Measurements from ENCODE around the gene NR5A2. TPM values are rescaled to one million over a fixed set of nuclear protein-coding genes. Genes with fewer than 3 reads are reported as not detected.

Gene NR5A2
- total RNA-seq, 1 donor from 2014 or later: 0.98 TPM

- H3K27ac ChIP-seq: no peak overlapping the region
- no peaks in the 10 kb centered on the region for H3K9me3 ChIP-seq
- no peak for DNase-seq (ENCODE audit: extremely low spot score in 2 of 2)
- H3K36me3 ChIP-seq: no peaks in the 10 kb centered on the region
- H3K27me3 ChIP-seq: no peaks in the 10 kb centered on the region
- no peak overlapping the region for H3K4me3 ChIP-seq
- intact Hi-C loops (cut with DNase I): no loop called here
- TF ChIP-seq POLR2AphosphoS5 (IDR thresholded peaks at IDR 0.05; ENCODE audit: insufficient read depth in 1 of 2, low read depth in 1 of 2): no peak
- TF ChIP-seq CTCF (IDR thresholded peaks at IDR 0.05): no peak
- TF ChIP-seq POLR2A (IDR thresholded peaks at IDR 0.05): no peak
- H3K4me1 ChIP-seq: no peaks in the 10 kb centered on the region
Observed at GRCh38 chr1:200134116-200134515, 106.6 kb downstream of the NR5A2 start.

GRCh38 chr1:200136384-200136783 is 108.9 kb downstream of the NR5A2 start:
- intact Hi-C loops (cut with DNase I): no loop called here
- Histone ChIP-seq H3K27me3 (no peaks in the 10 kb centered on the region), H3K36me3 (no peaks in the 10 kb centered on the region), H3K9me3 (no peaks in the 10 kb centered on the region), H3K4me1 (no peaks in the 10 kb centered on the region), H3K27ac (no peak overlapping the region), H3K4me3 (no peak overlapping the region)
- DNase-seq (ENCODE audit: extremely low spot score in 2 of 2): no peak
- TF ChIP-seq POLR2A (IDR thresholded peaks at IDR 0.05): no peak
- no peak for TF ChIP-seq POLR2AphosphoS5 (IDR thresholded peaks at IDR 0.05; ENCODE audit: insufficient read depth in 1 of 2, low read depth in 1 of 2)
- TF ChIP-seq CTCF (IDR thresholded peaks at IDR 0.05): no peak

- TF ChIP-seq POLR2AphosphoS5 (IDR thresholded peaks at IDR 0.05; ENCODE audit: insufficient read depth in 1 of 2, low read depth in 1 of 2) (no peak), CTCF (IDR thresholded peaks at IDR 0.05) (peak in 1 of 3 experiments; percentile 10)
- Histone ChIP-seq H3K4me3 (no peak overlapping the region), H3K27ac (no peak overlapping the region), H3K36me3 (no peaks in the 10 kb centered on the region), H3K9me3 (no peaks in the 10 kb centered on the region), H3K4me1 (no peaks in the 10 kb centered on the region), H3K27me3 (no peaks in the 10 kb centered on the region)
- intact Hi-C loops (cut with DNase I): no loop called here
- DNase-seq (ENCODE audit: extremely low spot score in 2 of 2): no peak
Observed at GRCh38 chr1:200139661-200140250, 112.2 kb downstream of the NR5A2 start.

- Histone ChIP-seq H3K27me3 (no peaks in the 10 kb centered on the region), H3K36me3 (no peaks in the 10 kb centered on the region), H3K4me3 (no peak overlapping the region), H3K9me3 (no peaks in the 10 kb centered on the region), H3K4me1 (no peaks in the 10 kb centered on the region), H3K27ac (no peak overlapping the region)
- intact Hi-C loops (cut with DNase I): no loop called here
- DNase-seq (ENCODE audit: extremely low spot score in 2 of 2): no peak
- TF ChIP-seq POLR2AphosphoS5 (IDR thresholded peaks at IDR 0.05; ENCODE audit: insufficient read depth in 1 of 2, low read depth in 1 of 2) (no peak), CTCF (IDR thresholded peaks at IDR 0.05) (no peak), POLR2A (IDR thresholded peaks at IDR 0.05) (no peak)
Observed at GRCh38 chr1:200143347-200143746, 115.8 kb downstream of the NR5A2 start.

- Histone ChIP-seq H3K36me3 (no peaks in the 10 kb centered on the region), H3K27ac (no peak overlapping the region), H3K27me3 (no peaks in the 10 kb centered on the region), H3K4me1 (no peaks in the 10 kb centered on the region), H3K4me3 (no peak overlapping the region), H3K9me3 (no peaks in the 10 kb centered on the region)
- no peak for DNase-seq (ENCODE audit: extremely low spot score in 2 of 2)
- TF ChIP-seq POLR2A (IDR thresholded peaks at IDR 0.05) (no peak), CTCF (IDR thresholded peaks at IDR 0.05) (no peak), POLR2AphosphoS5 (IDR thresholded peaks at IDR 0.05; ENCODE audit: insufficient read depth in 1 of 2, low read depth in 1 of 2) (no peak)
- intact Hi-C loops (cut with DNase I): no loop called here
Observed at GRCh38 chr1:200146100-200146499, 118.6 kb downstream of the NR5A2 start.

Measured in vagina (tissue), 2 donors.